Endometrial microvascular endothelial cells (primary cell): ENCODE data around the gene LNPK. TPM values are rescaled to one million over a fixed set of nuclear protein-coding genes. Genes with fewer than 3 reads are reported as not detected.
"Not testable (repeated sequence)": the region's sequence is repeated elsewhere in the genome, so short reads cannot be mapped to it uniquely, and the experiment has no call there.

Experiments used
- in situ Hi-C: cut with HindIII; loops from 2 replicates; pipeline ENCODE4 v1.10.0; 2017; ENCODE audit warnings: low sequenced_read_pairs, low pct_unique_long_range_greater_than_20kb; ENCODE audit errors: inconsistent ontology term
- total RNA-seq: library from RNA; depleted of rRNA; stranded (reverse); fragments of >200 nt; gene quantifications from one replicate; pipeline ENCODE4 v1.2.3, GENCODE V29; 2015; ENCODE audit errors: inconsistent ontology term

The LNPK gene
- total RNA-seq, 1 donor from 2014 or later: 6.1 TPM

- in situ Hi-C loops: no loop called here
Measured at GRCh38 chr2:175922160-175922559, 79.9 kb downstream of the LNPK start.

GRCh38 chr2:175918935-175919334 is 83.1 kb downstream of the LNPK start:
- in situ Hi-C loops: no loop called here

GRCh38 chr2:175914846-175915245 is 87.2 kb downstream of the LNPK start:
- in situ Hi-C loops: no loop called here

- in situ Hi-C loops: not testable (repeated sequence)
Measured at GRCh38 chr2:175913849-175914743, 88.0 kb downstream of the LNPK start.

GRCh38 chr2:175913267-175913666 is 88.8 kb downstream of the LNPK start:
- in situ Hi-C loops: not testable (repeated sequence)

GRCh38 chr2:175904035-175904434 is 98.0 kb downstream of the LNPK start:
- in situ Hi-C loops: no loop called here

- in situ Hi-C loops: no loop called here
Measured at GRCh38 chr2:175903384-175903936, 98.6 kb downstream of the LNPK start.

GRCh38 chr2:175895957-175896356 is 106.1 kb downstream of the LNPK start:
- in situ Hi-C loops: not testable (repeated sequence)

GRCh38 chr2:175892046-175892445 is 110.0 kb downstream of the LNPK start:
- in situ Hi-C loops: no loop called here

GRCh38 chr2:175890636-175891242 is 111.3 kb downstream of the LNPK start:
- in situ Hi-C loops: no loop called here

GRCh38 chr2:175889701-175890302 is 112.3 kb downstream of the LNPK start:
- in situ Hi-C loops: no loop called here

- in situ Hi-C loops: no loop called here
Measured at GRCh38 chr2:175887776-175888175, 114.3 kb downstream of the LNPK start.

- in situ Hi-C loops: no loop called here
Measured at GRCh38 chr2:175884697-175885393, 117.2 kb downstream of the LNPK start.

GRCh38 chr2:175883586-175884194 is 118.4 kb downstream of the LNPK start:
- in situ Hi-C loops: no loop called here

- in situ Hi-C loops: no loop called here
Measured at GRCh38 chr2:175879679-175880078, 122.4 kb downstream of the LNPK start.

GRCh38 chr2:175877845-175878544 is 124.1 kb downstream of the LNPK start:
- in situ Hi-C loops: no loop called here

- in situ Hi-C loops: no loop called here
Measured at GRCh38 chr2:175874291-175874690, 127.8 kb downstream of the LNPK start.
